Uterus (tissue), 4 donors: ENCODE results near the gene SNAPC1. TPM values are rescaled to one million over a fixed set of nuclear protein-coding genes. Genes with fewer than 3 reads are reported as not detected.

Source experiments
- DNase-seq, 2 donors: peaks; one replicate each; pipeline ENCODE4 v3.0.0-alpha.2; 2019 to 2020
- H3K27ac ChIP-seq, 2 donors: fragments of 200-600 bp; sonication (generic); 1 replicate in 1 of 2; 2 replicates in 1 of 2; pipeline ENCODE4 v1.5.1; 2016 to 2018
- H3K27me3 ChIP-seq, 2 donors: fragments of 200-600 bp; sonication (generic); one replicate each; pipeline ENCODE4 v1.5.1; 2018 to 2019; ENCODE audit warnings: control low read depth in 1 of 2
- H3K36me3 ChIP-seq, 2 donors: fragments of 200-600 bp; sonication (generic); one replicate each; pipeline ENCODE4 v1.5.1; 2019; ENCODE audit warnings: control low read depth in 1 of 2
- H3K4me1 ChIP-seq, 2 donors: fragments of 200-600 bp; sonication (generic); one replicate each; pipeline ENCODE4 v1.5.1; 2018 to 2019; ENCODE audit warnings: control low read depth in 1 of 2
- H3K4me3 ChIP-seq, 2 donors: fragments of 200-600 bp; sonication (generic); 1 replicate in 1 of 2; 2 replicates in 1 of 2; pipeline ENCODE4 v1.5.1; 2018 to 2019; ENCODE audit warnings: mild to moderate bottlenecking in 1 of 2
- H3K9me3 ChIP-seq, 2 donors: fragments of 200-600 bp; sonication (generic); one replicate each; pipeline ENCODE4 v1.5.1; 2019; ENCODE audit warnings: control low read depth in 1 of 2
- CTCF ChIP-seq, 4 experiments: fragments of 200-600 bp in 2 of 4; fragments of 450-650 bp in 2 of 4; sonication (generic) in 2 of 4; IDR thresholded peaks; one replicate each; pipeline ENCODE4 v1.5.1; 2016 to 2019; ENCODE audit warnings: antibody characterized with exemption in 4 of 4, mild to moderate bottlenecking in 2 of 4, moderate library complexity in 1 of 4
- POLR2A ChIP-seq, 2 donors: fragments of 450-650 bp; IDR thresholded peaks; one replicate each; pipeline ENCODE4 v1.6.1; 2016; ENCODE audit warnings: antibody characterized with exemption in 2 of 2, mild to moderate bottlenecking in 1 of 2, moderate library complexity in 1 of 2
- intact Hi-C: fragments of 100-400 bp; cut with DNase I; formaldehyde crosslinking; loops from one replicate; pipeline ENCODE4 v1.15.1; 2023; ENCODE audit warnings: low total_unique reads
- total RNA-seq, 4 donors: library from RNA; depleted of rRNA in 3 of 4; stranded (reverse); fragments of >200 nt in 3 of 4; gene quantifications; one replicate each; pipeline versions ENCODE4 v1.1.0 to v1.2.4, GENCODE V29; 2014 to 2023
- donor health status: DM: yes; HTN: yes; CAD: no.

Gene SNAPC1
- total RNA-seq, 4 donors from 2014 or later: 7.0 to 16.4 (median 11.6) TPM

- intact Hi-C loops: no loop called here
- Histone ChIP-seq H3K9me3 (no peaks in the 10 kb centered on the region), H3K27me3 (no peaks in the 10 kb centered on the region), H3K27ac (no peak overlapping the region), H3K36me3 (no peaks in the 10 kb centered on the region), H3K4me1 (no peaks in the 10 kb centered on the region), H3K4me3 (no peak overlapping the region)
- no peak for DNase-seq
- peak; percentile 35 to 43 (median 42) for TF ChIP-seq CTCF (IDR thresholded peaks at IDR 0.05)
- TF ChIP-seq POLR2A (IDR thresholded peaks at IDR 0.05): no peak
Observed at GRCh38 chr14:61730756-61731373, 31.4 kb upstream of the SNAPC1 start.

- no peak for DNase-seq
- no peak overlapping the region for H3K27ac ChIP-seq
- intact Hi-C loops: no loop called here
- no peaks in the 10 kb centered on the region for H3K9me3 ChIP-seq
- no peaks in the 10 kb centered on the region for H3K4me1 ChIP-seq
- TF ChIP-seq POLR2A (IDR thresholded peaks at IDR 0.05) (no peak), CTCF (IDR thresholded peaks at IDR 0.05) (no peak)
- H3K4me3 ChIP-seq: no peak overlapping the region
- no peaks in the 10 kb centered on the region for H3K36me3 ChIP-seq
- H3K27me3 ChIP-seq: no peaks in the 10 kb centered on the region
Observed at GRCh38 chr14:61733972-61734371, 28.2 kb upstream of the SNAPC1 start.

- Histone ChIP-seq H3K4me1 (no peaks in the 10 kb centered on the region), H3K27me3 (no peaks in the 10 kb centered on the region), H3K27ac (no peak overlapping the region), H3K4me3 (no peak overlapping the region), H3K36me3 (no peaks in the 10 kb centered on the region), H3K9me3 (no peaks in the 10 kb centered on the region)
- TF ChIP-seq POLR2A (IDR thresholded peaks at IDR 0.05): no peak
- TF ChIP-seq CTCF (IDR thresholded peaks at IDR 0.05): no peak
- intact Hi-C loops: no loop called here
- no peak for DNase-seq
Observed at GRCh38 chr14:61736751-61737150, 25.5 kb upstream of the SNAPC1 start.

- intact Hi-C loops: no loop called here
- H3K36me3 ChIP-seq: no peaks in the 10 kb centered on the region
- no peaks in the 10 kb centered on the region for H3K4me1 ChIP-seq
- no peaks in the 10 kb centered on the region for H3K9me3 ChIP-seq
- H3K27ac ChIP-seq: no peak overlapping the region
- no peak for DNase-seq
- H3K4me3 ChIP-seq: no peak overlapping the region
- H3K27me3 ChIP-seq: no peaks in the 10 kb centered on the region
- no peak for TF ChIP-seq POLR2A (IDR thresholded peaks at IDR 0.05)
- no peak for TF ChIP-seq CTCF (IDR thresholded peaks at IDR 0.05)
Observed at GRCh38 chr14:61737915-61738314, 24.3 kb upstream of the SNAPC1 start.

- no peak overlapping the region for H3K4me3 ChIP-seq
- no peaks in the 10 kb centered on the region for H3K27me3 ChIP-seq
- H3K9me3 ChIP-seq: no peaks in the 10 kb centered on the region
- intact Hi-C loops: no loop called here
- no peaks in the 10 kb centered on the region for H3K4me1 ChIP-seq
- DNase-seq: no peak
- TF ChIP-seq POLR2A (IDR thresholded peaks at IDR 0.05) (no peak), CTCF (IDR thresholded peaks at IDR 0.05) (no peak)
- no peak overlapping the region for H3K27ac ChIP-seq
- H3K36me3 ChIP-seq: no peaks in the 10 kb centered on the region
Observed at GRCh38 chr14:61739133-61739532, 23.1 kb upstream of the SNAPC1 start.
